SK-N-MC (cell line): ENCODE measurements around the gene GORASP1.

ENCODE experiments used
- EZH2 ChIP-seq: fragments of 200-600 bp; sonication (generic); IDR thresholded peaks from one replicate; pipeline ENCODE4 v1.6.1; 2017; ENCODE audit warnings: antibody characterized with exemption
- POLR2AphosphoS5 ChIP-seq: IDR thresholded peaks from 2 replicates; pipeline ENCODE4 v1.6.1; 2012; ENCODE audit warnings: mild to moderate bottlenecking, low read depth, low read length, borderline replicate concordance

DNA sequence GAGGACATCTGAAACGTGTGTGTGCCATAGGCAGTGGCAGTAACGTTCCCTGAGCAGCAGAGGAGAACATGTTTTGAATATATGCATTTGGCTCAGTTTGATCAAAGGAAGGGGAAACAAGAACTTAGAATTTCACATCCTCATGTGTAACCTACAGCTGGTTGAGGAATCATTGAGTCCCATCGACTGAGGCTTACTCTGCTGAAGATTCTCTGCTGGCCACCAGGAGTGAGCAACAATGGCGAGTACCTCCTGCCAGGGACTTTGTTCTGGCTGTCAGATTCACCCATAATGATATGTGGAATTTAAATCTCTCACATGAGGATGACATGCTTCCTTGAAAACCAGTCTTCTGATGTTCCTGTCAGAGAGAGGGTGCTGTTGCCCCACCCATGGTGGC is 21.3 kb downstream of the GORASP1 start:
- TF ChIP-seq EZH2: no peak
- no peak for TF ChIP-seq POLR2AphosphoS5
